ENCODE measurements around the gene MTOR.

Gene MTOR

DNA sequence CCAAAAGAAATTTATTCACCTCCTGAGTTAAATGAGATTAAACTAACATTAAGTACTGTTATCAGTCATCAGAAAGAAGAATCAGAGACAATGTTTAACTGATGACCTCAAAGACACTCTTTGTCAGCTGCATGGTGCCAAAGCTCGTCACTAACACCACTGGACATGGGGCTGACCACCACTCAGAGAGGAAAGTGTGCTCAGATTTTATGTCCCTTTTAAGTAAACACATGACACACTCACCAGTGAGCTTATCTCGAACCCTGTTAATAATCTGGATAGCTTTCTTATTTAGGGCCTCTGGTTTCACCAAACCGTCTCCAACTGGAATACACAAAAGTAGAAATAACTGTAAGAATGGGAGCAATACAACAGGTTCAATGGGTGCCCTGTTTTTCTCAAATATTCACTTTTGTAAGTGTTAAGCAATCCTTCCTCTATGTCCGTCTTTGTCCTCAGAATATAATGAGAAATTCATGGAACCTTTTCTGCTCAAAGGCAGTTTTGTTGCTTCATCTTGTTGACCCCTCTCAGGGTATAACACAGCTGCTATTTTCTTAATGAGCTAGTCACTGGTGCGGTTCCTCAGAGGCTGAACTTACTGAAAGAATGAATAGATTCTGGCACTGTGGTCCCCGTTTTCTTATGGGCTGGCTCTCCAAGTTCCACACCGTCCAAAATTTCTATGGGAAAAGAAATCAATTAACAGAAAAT lies 153.1 kb downstream of the MTOR start:
- TF ChIP-seq TAF1 (IDR thresholded peaks at IDR 0.05; ENCODE audit: borderline replicate concordance, insufficient read depth, low read length) = no peak
- TF ChIP-seq POLR2AphosphoS5 (IDR thresholded peaks at IDR 0.05; ENCODE audit: low read depth, low read length) = no peak
- TF ChIP-seq, protein P1, sequence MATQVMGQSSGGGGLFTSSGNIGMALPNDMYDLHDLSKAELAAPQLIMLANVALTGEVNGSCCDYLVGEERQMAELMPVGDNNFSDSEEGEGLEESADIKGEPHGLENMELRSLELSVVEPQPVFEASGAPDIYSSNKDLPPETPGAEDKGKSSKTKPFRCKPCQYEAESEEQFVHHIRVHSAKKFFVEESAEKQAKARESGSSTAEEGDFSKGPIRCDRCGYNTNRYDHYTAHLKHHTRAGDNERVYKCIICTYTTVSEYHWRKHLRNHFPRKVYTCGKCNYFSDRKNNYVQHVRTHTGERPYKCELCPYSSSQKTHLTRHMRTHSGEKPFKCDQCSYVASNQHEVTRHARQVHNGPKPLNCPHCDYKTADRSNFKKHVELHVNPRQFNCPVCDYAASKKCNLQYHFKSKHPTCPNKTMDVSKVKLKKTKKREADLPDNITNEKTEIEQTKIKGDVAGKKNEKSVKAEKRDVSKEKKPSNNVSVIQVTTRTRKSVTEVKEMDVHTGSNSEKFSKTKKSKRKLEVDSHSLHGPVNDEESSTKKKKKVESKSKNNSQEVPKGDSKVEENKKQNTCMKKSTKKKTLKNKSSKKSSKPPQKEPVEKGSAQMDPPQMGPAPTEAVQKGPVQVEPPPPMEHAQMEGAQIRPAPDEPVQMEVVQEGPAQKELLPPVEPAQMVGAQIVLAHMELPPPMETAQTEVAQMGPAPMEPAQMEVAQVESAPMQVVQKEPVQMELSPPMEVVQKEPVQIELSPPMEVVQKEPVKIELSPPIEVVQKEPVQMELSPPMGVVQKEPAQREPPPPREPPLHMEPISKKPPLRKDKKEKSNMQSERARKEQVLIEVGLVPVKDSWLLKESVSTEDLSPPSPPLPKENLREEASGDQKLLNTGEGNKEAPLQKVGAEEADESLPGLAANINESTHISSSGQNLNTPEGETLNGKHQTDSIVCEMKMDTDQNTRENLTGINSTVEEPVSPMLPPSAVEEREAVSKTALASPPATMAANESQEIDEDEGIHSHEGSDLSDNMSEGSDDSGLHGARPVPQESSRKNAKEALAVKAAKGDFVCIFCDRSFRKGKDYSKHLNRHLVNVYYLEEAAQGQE (IDR thresholded peaks at IDR 0.05; ENCODE audit: insufficient read depth in 1 of 2, low read depth in 2 of 2, low read length in 2 of 2) = no peak

DNA sequence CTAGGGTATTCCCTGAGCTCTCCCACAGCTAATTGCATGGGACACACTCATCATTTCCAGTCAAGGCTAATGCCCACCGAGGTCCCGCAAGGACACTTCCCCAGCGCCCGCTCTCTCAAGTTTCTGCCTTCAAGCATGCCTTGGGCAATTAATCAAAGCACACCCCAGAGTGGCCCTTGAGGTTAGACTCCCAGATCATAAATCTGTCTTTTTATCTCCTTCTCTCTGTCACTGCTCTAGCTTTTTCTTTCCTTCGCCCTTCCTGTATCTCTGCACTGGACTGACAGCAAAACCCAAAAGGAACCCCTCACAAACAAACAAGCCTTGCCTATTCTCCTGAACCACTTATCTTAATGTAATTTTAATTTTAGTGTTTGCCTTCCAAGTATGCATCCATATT lies 154.8 kb downstream of the MTOR start:
- TF ChIP-seq, protein P1 (IDR thresholded peaks at IDR 0.05; ENCODE audit: insufficient read depth in 1 of 2, low read depth in 2 of 2, low read length in 2 of 2) = no peak
- no peak for TF ChIP-seq SIN3A (IDR thresholded peaks at IDR 0.05; ENCODE audit: borderline replicate concordance, insufficient read depth, low read length)

DNA sequence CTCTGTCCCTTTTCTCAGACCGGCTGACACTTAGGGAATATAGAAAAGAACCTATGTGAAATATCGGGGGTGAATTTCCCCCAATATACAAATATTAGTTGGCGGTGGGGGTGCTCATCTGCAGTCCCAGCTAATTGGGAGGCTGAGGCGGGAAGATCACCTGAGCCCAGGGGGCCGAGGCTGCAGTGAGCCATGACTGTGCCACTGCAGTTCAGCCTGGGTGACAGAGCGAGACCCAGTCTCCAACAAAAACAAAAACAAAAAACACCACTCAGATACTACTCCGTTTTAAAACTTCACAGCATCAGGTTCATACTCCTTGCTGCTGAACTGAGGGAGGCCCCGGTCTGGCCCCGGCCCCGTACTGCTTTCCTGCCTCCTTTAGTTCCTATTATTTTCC lies 156.8 kb downstream of the MTOR start:
- no peak for TF ChIP-seq SIN3A (IDR thresholded peaks at IDR 0.05; ENCODE audit: borderline replicate concordance, insufficient read depth, low read length)
- TF ChIP-seq, protein P1 (IDR thresholded peaks at IDR 0.05; ENCODE audit: insufficient read depth in 1 of 2, low read depth in 2 of 2, low read length in 2 of 2) = no peak
- no peak for TF ChIP-seq TAF1 (IDR thresholded peaks at IDR 0.05; ENCODE audit: borderline replicate concordance, insufficient read depth, low read length)
- TF ChIP-seq POLR2AphosphoS5 (IDR thresholded peaks at IDR 0.05; ENCODE audit: low read depth, low read length) = no peak

DNA sequence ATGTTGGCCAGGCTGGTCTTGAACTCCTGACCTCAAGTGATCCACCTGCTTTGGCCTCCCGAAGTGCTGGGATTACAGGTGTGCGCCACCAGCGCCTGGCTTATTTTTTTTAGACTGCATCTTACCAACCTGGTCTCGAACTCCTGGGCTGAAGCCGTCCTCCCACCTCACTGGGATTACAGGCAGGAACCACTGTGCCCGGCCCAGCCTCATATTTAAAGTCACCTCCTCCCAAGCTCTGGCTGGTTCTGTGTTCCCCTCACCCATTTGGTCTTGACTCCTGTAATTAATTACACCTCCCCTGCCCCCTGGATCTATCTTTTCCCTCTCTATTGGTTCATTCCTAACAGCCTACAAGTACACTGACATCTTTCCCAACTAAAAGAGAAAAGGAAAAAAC lies 161.0 kb downstream of the MTOR start:
- TF ChIP-seq FOXP2 (optimal IDR thresholded peaks at IDR 0.05; ENCODE audit: borderline replicate concordance, extremely low read depth, extremely low read length, insufficient read depth) (no peak), SIN3A (IDR thresholded peaks at IDR 0.05; ENCODE audit: borderline replicate concordance, insufficient read depth, low read length) (no peak), TAF1 (IDR thresholded peaks at IDR 0.05; ENCODE audit: borderline replicate concordance, insufficient read depth, low read length) (no peak), POLR2AphosphoS5 (IDR thresholded peaks at IDR 0.05; ENCODE audit: low read depth, low read length) (no peak)
- TF ChIP-seq, protein P1 (IDR thresholded peaks at IDR 0.05; ENCODE audit: insufficient read depth in 1 of 2, low read depth in 2 of 2, low read length in 2 of 2) = no peak

DNA sequence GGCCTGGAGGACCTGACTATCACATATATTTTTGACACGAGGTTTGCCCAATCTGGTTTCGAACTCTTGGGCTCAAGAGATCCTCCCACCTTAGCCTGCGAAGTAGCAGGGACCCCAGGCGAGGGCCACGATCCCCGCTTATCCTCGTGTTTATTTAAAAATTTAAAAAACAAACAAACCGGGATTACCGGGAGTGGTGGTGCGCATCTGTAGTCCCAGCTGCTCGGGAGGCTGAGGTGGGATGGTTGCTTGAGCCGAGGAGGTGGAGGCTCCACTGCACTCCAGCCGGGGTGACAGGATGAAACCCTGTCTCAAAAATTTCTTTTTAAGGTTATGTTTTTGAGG lies 162.2 kb downstream of the MTOR start:
- TF ChIP-seq FOXP2 (optimal IDR thresholded peaks at IDR 0.05; ENCODE audit: borderline replicate concordance, extremely low read depth, extremely low read length, insufficient read depth) (no peak), POLR2AphosphoS5 (IDR thresholded peaks at IDR 0.05; ENCODE audit: low read depth, low read length) (no peak), SIN3A (IDR thresholded peaks at IDR 0.05; ENCODE audit: borderline replicate concordance, insufficient read depth, low read length) (no peak), TAF1 (IDR thresholded peaks at IDR 0.05; ENCODE audit: borderline replicate concordance, insufficient read depth, low read length) (no peak)
- TF ChIP-seq, protein P1 (IDR thresholded peaks at IDR 0.05; ENCODE audit: insufficient read depth in 1 of 2, low read depth in 2 of 2, low read length in 2 of 2) = no peak

Data from PFSK-1 (cell line).